CD4-positive, alpha-beta T cell treated with Interleukin-15 for 1 hour (primary cell): ENCODE results near the gene ABI2.

ENCODE experiments used
- DNase-seq: peaks from one replicate; pipeline ENCODE4 v3.0.0-alpha.2; 2020

Gene ABI2

GRCh38 chr2:203484266-203485112 is 156.3 kb downstream of the ABI2 start:
- peak; percentile 60 for DNase-seq

- no peak for DNase-seq
Observed at GRCh38 chr2:203489531-203489930, 161.3 kb downstream of the ABI2 start.

GRCh38 chr2:203490391-203490790 is 162.2 kb downstream of the ABI2 start:
- DNase-seq: no peak

GRCh38 chr2:203492965-203493364 is 164.8 kb downstream of the ABI2 start:
- DNase-seq: no peak
